Sigmoid colon (tissue), 4 donors: ENCODE measurements around the gene LMF2.

Experiments
- POLR2AphosphoS5 ChIP-seq, 4 donors: sonication (generic); formaldehyde crosslinking; IDR thresholded peaks; one replicate each; pipeline ENCODE4 v1.6.1; 2017; ENCODE audit warnings: antibody characterized with exemption in 4 of 4
- TF ChIP-seq, protein P1 (sequence below), 4 experiments: fragments of 450-650 bp in 3 of 4; fragments of 200-600 bp in 1 of 4; IDR thresholded peaks; one replicate each; pipeline ENCODE4 v1.5.1; 2016 to 2019; ENCODE audit warnings: antibody characterized with exemption in 4 of 4, mild to moderate bottlenecking in 3 of 4, moderate library complexity in 2 of 4

DNA sequence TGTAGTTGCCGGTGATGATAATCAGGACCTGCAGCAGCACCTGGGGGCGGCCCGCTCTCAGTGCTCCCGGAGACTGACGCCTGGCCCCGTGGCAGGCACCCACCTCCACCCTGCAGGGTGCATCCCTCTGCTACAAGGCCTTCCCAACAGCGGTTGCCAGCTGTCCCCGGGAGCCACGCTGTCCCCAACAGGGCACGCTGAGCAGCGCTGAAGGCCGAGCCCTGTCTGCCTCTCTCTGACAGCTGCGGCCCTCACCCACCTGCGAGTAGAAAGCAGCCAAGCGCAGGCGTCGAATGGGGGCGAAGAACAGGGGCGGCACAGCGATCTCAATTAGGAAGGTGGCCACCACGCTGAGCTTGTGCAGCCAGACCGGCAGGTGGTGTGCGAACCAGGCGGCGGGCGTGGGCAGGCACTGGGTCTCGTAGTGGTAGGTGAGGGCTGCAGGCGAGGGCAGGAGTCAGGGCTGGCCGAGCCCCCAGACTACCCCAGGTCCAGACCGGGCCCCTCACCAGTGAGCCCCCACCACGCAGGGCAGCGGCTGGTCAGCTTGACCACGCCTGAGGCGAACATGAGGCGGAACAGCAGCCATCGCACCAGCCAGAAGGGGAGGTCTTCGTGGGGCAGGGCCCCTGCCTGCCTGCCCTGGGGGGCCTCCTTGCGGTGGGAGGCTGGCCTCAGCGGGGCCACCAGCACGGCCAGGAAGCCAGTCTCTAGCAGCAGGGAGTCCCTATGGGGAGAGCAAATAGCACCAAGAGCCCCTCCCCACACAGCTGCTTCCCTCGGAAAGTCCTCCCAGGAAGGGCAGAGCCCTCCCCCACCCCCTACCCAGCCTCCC lies 1.5 kb downstream of the LMF2 start:
- TF ChIP-seq, protein P1, sequence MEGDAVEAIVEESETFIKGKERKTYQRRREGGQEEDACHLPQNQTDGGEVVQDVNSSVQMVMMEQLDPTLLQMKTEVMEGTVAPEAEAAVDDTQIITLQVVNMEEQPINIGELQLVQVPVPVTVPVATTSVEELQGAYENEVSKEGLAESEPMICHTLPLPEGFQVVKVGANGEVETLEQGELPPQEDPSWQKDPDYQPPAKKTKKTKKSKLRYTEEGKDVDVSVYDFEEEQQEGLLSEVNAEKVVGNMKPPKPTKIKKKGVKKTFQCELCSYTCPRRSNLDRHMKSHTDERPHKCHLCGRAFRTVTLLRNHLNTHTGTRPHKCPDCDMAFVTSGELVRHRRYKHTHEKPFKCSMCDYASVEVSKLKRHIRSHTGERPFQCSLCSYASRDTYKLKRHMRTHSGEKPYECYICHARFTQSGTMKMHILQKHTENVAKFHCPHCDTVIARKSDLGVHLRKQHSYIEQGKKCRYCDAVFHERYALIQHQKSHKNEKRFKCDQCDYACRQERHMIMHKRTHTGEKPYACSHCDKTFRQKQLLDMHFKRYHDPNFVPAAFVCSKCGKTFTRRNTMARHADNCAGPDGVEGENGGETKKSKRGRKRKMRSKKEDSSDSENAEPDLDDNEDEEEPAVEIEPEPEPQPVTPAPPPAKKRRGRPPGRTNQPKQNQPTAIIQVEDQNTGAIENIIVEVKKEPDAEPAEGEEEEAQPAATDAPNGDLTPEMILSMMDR (IDR thresholded peaks at IDR 0.05), result no peak
- no peak for TF ChIP-seq POLR2AphosphoS5 (IDR thresholded peaks at IDR 0.05)
